GM10847 (cell line): Measurements from ENCODE around the gene HIBADH.

Experiments
- POLR2A ChIP-seq: IDR thresholded peaks from 2 replicates; pipeline ENCODE4 v1.6.1; 2011; ENCODE audit not compliant: insufficient read length; ENCODE audit errors: extremely low read depth

HIBADH gene

DNA sequence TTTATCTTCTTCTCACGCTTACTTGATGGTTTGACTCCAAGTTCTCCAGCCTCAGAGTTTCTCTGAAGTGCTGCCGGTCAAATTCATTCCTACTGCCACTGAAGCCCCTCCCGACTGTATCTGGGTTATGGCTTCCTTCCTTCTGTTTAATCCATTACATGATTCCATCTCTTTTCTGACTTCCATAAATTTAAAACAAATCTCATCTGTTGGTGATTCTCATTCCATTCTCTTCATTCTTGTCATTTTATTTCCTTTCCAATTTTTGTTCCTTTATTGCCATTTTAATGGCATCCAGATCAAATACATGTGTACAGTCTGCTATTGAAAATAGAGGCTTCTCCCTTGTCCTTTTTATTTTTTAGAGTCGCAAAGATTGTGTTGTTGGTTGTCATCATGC is 25.4 kb upstream of the HIBADH start:
- TF ChIP-seq POLR2A: no peak

DNA sequence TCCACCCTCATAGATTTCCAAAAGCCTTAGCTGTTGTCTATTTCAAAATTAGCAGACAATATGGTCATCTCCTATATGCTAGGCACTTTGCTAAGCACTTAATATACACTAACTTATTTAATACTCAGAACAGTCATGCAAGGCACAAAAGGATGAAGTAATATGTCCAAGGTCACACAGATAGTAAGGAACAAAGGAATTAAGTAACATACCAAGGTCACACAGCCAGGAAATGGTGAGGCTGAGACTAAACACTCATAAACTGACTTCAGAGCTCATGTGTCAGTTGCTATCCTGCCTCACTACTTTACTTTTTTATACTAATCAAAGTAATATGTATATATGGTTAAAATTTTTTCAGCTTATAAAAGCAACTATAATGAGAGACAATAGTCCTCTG is 23.6 kb upstream of the HIBADH start:
- TF ChIP-seq POLR2A: no peak

DNA sequence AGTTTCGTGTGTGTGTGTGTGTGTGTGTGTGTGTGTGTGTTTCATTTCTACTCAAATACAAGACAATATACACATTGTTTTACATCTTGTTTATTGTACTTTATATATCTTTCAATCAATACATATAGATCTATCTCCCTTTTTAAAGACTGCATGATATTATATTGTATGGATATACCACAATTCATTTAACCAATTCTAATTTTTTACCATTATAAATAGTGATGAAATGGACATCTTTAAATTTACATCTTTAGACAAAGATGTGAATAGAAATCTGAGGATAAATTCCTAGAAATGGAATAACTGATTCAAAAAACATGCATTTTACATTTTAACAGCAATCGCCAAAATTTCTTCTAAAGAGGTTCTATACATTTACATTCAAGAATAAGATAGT is 23.2 kb upstream of the HIBADH start:
- TF ChIP-seq POLR2A: no peak

DNA sequence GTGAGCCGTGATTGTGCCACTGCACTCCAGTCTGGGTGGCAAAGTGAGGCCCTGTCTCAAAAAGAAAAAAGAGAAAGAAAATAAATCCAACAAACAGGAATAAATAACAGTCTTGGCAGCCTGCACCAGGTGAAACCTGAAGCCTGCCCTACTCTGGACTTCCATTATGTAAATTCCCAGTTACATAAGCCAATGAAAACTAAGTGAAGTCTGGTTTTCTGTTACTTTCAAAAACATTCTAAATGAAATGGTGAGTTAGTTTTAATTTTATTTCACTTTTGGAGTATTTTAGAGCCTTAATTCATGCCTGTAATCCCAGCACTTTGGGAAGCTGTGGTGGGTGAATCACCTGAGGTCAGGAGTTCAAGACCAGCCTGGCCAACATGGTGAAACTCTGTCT is 22.5 kb upstream of the HIBADH start:
- no peak for TF ChIP-seq POLR2A

DNA sequence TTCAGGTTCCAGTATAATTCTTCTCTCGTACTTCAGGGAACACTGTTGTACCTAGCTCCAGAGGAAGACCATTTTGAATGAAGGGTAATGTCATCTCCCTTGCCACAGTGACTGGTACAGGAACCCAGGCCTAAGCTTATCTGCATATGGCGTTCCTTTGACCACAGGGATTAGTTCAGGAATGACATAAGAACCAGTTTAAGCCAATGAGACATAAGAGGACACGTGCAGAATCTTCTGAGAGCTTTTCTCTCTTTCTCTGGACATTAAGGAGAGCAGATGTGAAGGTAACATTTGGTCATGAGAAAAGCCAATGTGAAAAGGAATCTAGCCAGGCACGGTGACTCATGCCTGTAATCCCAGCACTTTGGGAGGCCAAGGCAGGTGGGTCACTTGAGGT is 21.8 kb upstream of the HIBADH start:
- no peak for TF ChIP-seq POLR2A

DNA sequence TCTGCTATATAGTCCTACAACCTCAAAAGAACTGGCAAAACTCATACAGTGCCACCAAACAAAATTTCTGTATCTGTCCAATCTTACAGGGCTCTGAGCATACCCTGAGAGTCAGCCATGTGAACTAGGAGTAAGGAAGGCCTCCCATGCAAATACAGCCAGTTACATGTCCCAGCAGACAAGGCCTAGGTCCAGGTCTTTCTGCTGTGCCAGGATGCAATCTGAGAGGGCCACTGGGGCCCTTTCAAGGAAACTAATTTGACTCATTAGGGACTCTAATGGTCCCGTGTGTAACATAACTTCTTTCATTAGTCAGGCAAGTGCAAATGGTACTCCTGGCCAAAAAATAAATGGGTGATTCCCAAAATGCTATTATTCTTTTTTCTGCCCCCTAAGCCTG is 17.9 kb upstream of the HIBADH start:
- TF ChIP-seq POLR2A: no peak

DNA sequence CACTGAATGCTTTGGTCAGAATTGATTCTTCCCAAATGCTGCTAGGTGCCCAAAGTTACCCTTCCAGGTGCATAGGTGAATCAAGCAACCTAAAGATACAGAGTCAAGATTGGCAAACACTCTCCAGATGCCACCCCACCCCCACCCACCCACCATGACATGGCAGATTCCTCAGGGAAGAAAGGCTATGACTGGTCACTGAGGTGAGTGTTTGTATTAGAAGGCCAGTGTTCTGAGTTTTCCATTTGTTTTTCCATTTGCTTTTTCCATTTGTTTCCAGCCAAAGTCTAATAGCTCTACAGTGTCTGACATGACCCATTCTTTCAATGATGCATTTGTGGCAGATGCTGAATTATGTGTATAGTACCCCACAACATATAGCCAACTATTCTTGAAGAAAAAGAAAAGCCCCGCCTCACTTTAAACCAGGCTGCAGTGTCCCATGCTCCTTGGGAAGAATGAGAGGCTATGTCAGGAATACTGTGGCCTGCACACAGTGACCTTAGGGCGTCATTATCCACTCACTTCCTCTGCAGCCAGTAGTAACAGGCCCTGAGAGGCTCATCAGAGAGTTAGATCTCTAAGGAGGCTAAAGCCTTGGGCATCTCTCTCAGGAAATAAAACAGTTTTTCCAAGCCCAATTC is 16.1 kb upstream of the HIBADH start:
- no peak for TF ChIP-seq POLR2A

DNA sequence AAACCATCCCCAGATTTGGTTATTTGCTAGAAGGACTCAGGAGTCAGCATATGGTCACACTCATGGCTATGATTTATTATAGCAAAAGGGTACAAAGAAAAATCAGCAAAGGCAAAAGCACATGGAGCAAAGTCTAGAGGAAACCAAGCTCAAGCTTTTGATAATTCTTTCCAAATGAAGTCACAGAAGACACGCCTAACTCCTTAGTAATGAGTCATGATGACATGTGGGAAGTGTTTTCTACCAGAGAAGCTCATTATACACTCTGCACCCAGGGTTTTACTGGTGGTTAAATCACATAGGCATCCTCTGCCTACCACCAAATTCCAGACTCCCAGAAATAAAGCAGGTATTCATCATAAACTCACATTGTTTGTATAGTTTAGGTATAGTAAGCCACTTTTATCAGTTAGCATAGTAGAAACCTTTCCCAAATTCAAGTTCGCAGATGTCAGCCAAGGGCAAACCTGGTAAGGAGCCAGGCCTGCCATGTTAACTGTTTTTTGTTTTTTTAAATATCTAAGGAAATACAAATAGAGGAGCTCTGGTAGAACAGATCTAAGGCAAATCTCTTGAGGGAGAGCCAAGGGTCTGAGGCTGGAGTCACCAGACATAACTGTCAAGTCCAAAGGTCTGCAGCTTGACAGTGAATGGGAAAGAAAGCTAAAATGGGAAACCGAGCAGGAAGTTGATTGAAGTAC is 15.4 kb upstream of the HIBADH start:
- TF ChIP-seq POLR2A: no peak

DNA sequence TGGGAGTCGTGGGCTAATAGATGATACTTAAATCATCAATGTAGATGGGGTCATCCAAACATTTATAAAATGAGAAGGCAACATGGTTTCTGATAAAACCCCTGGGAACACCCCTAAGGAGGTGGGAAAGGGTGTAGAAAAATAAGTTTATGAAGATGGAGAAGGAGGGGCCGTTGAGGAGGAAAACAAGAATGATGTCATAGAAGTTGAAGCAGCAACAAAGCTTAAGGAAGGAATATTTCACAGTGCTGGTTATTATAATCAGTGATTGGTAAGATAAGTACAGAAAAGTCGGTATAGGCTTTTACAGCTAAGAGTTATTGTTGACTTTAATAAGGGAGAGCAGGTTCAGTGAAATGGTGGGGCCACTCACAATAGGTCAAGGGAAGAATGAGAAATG is 9.0 kb upstream of the HIBADH start:
- TF ChIP-seq POLR2A: no peak

DNA sequence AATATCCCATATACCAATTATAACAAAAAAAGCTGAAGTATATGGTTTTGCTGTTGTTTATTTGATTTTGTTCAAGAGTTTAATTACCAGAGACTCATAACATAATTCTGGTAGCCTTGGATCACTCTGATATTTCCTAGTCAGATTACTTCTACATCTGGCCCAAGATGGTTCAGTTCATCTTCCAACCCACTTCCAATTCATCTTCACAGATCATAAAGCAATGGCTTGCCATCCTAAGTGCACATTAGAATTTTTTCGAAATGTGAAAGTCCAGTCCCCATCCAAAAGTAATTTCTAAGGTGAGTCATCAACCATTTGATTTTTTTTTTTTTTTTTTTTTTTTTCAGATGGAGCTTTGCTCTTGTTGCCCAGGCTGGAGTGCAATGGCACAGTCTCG is 8.0 kb upstream of the HIBADH start:
- TF ChIP-seq POLR2A: no peak

DNA sequence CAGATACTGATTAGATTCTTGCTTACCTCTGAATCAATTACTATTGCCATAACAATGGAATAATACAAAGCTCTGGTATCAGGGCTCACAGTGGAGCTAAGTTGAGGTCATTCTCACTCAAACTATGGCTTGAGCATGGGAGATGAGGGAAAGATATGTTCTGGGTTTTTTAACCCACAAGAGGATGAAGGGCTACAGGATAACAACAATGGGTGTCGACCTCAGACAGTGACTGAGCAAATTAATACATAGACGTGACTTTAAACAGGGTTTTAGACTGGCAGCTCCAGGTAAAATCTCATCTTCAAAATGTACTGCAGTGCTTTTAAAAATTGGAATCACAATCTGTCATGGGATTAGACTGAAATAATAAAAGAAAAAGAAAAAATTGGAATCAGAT is 7.5 kb upstream of the HIBADH start:
- TF ChIP-seq POLR2A: no peak

DNA sequence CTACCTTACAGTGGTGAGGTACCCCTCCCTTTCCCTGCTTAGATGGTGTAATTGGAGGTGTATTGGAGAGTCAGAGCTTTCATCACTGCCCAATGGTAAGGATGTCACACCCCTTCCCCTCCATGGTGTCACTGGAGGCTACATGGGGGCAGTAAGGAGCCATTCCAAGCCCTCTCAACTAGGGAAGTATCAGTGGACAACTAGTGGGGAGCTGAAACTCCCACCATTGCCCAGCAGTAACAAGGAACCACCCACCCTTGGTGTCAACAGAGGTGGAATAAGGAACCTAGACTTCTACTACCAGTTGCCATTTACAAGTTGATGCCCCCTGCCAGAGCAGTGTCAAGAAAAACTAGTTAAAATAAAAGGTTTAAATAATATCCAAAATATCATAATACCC is 2.8 kb upstream of the HIBADH start:
- no peak for TF ChIP-seq POLR2A

DNA sequence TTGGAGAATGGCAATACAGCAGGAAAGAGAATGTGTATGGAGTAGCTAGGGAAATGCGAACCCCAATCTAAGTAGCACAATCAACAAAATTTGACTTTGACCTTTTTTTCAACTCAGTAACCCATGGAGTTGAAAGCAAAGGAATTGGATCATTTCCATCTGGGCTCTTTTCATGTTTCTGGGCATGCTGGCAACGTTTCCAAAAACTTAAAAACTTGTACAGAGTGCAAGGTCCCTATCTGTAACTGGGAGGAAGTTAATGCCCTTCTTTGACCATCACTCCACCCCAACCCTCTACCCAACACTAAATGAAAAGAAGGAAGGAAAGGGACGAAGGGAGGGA is 1.3 kb upstream of the HIBADH start:
- no peak for TF ChIP-seq POLR2A

DNA sequence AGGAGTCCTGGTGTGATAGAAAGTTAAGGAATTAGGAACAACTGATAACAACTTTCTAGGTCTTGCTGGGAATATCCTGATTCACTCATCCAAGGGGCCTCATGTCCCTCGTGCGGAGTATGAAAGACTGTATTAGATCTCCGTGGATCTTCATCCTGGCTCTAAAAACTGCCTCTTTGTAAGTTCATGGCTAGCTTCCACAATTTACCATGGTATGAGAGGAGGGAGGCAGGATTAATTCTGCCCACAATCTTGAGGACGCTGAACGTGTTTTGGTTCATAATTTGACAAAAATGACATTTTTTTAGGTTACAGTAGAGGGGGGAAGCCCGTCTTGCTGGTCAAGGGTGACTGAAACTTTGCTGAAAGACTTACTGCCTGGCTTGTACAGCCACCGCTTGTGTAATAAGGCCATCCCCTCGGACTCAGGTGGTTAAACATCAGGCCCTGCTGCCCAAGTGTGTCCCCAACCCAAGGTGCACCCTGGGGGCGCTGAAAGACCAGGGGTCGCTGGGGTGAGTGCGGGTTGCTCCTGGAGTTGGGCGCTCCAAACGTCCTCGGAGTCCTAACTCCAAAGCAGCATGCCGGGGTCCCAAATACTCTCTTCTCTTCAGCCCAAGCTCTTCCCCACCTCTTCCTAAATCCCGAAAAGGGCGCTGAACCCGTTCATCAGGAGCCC is 733 bp downstream of the HIBADH start:
- TF ChIP-seq POLR2A: no peak

DNA sequence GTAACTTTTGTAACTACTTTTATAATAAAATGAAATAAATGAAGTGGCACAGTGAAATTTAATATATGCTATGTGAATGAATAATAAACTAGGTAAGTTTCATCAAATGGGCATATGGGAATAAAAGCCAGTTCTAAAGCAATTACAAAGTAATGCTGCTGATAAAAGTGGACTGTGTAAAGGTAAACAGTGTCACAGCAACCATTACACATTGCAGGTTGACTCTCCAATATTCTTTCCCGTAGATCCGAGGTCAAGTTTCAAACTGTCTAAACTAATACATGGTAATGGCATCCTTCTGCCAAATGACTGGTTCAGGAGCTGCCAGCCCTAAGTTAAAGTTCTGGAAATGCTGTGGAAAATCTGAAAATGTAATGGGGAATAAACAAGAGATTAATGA is 6.0 kb downstream of the HIBADH start:
- TF ChIP-seq POLR2A: no peak

DNA sequence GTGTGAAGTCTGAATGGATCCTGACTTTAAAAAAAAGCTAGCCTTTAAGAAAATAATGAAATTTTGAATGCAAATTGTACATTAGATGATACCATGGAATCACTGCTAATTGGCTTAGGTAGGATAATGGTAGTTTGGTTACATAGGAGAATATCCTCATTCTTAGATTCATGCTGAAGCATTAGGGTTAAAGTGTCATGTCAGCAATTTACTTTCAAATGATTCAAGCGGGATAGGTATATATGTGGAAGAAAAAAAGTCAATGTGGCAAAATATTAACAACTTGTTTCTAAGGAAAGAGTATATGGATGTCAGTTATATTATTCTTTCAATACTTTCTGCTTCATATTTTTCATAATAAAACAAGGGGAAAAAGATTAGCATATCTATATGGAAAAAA is 7.5 kb downstream of the HIBADH start:
- TF ChIP-seq POLR2A: no peak

DNA sequence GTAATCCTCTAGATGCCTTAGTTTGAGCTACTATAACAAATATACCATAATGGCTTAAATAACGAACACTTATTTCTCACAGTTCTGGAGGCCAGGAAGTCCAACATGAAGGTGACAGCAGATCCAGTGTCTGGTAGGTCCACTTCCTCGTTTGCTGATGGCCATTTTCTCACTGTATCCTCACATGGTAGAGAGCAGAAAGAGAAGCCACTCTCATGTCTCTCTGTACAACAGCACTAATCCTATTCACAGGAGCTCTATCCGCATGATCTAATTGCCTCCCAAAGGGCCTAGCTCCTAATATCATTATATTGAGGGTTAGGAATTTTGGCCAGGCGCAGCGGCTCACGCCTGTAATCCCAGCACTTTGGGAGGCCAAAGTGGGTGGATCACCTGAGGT is 10.2 kb downstream of the HIBADH start:
- TF ChIP-seq POLR2A: no peak
